ENCODE measurements around the gene PTPRZ1. TPM values are rescaled to one million over a fixed set of nuclear protein-coding genes. Genes with fewer than 3 reads are reported as not detected.

The PTPRZ1 gene
- total RNA-seq, 1 donor from 2014 or later: 0.64 TPM

GRCh38 chr7:122013065-122013464, 140.1 kb downstream of the PTPRZ1 start:
- no peaks in the 10 kb centered on the region for H3K36me3 ChIP-seq
- no peak overlapping the region for H3K27ac ChIP-seq
- TF ChIP-seq CTCF (IDR thresholded peaks at IDR 0.05): no peak
- H3K9me3 ChIP-seq: no peaks in the 10 kb centered on the region
- no peaks in the 10 kb centered on the region for H3K27me3 ChIP-seq
- no peak for DNase-seq (ENCODE audit: low spot score in 2 of 2)
- no peaks in the 10 kb centered on the region for H3K4me1 ChIP-seq
- intact Hi-C loops (cut with DNase I): no loop called here
- no peak overlapping the region for H3K4me3 ChIP-seq

- intact Hi-C loops (cut with DNase I): no loop called here
- no peak for TF ChIP-seq CTCF (IDR thresholded peaks at IDR 0.05)
- Histone ChIP-seq H3K4me1 (no peaks in the 10 kb centered on the region), H3K36me3 (no peaks in the 10 kb centered on the region), H3K9me3 (no peaks in the 10 kb centered on the region), H3K27me3 (no peaks in the 10 kb centered on the region), H3K4me3 (no peak overlapping the region), H3K27ac (no peak overlapping the region)
- no peak for DNase-seq (ENCODE audit: low spot score in 2 of 2)
Measured at GRCh38 chr7:122013630-122014029, 140.7 kb downstream of the PTPRZ1 start.

- no peak for DNase-seq (ENCODE audit: low spot score in 2 of 2)
- intact Hi-C loops (cut with DNase I): no loop called here
- no peaks in the 10 kb centered on the region for H3K36me3 ChIP-seq
- TF ChIP-seq CTCF (IDR thresholded peaks at IDR 0.05): no peak
- no peak overlapping the region for H3K4me3 ChIP-seq
- no peaks in the 10 kb centered on the region for H3K4me1 ChIP-seq
- H3K27ac ChIP-seq: no peak overlapping the region
- H3K9me3 ChIP-seq: no peaks in the 10 kb centered on the region
- no peaks in the 10 kb centered on the region for H3K27me3 ChIP-seq
Measured at GRCh38 chr7:122014697-122015096, 141.7 kb downstream of the PTPRZ1 start.

GRCh38 chr7:122018032-122018431, 145.1 kb downstream of the PTPRZ1 start:
- Histone ChIP-seq H3K4me3 (no peak overlapping the region), H3K9me3 (no peaks in the 10 kb centered on the region), H3K27me3 (no peaks in the 10 kb centered on the region), H3K27ac (no peak overlapping the region), H3K36me3 (no peaks in the 10 kb centered on the region), H3K4me1 (no peaks in the 10 kb centered on the region)
- DNase-seq (ENCODE audit: low spot score in 2 of 2): no peak
- intact Hi-C loops (cut with DNase I): no loop called here
- TF ChIP-seq CTCF (IDR thresholded peaks at IDR 0.05): no peak

GRCh38 chr7:122027058-122027457, 154.1 kb downstream of the PTPRZ1 start:
- DNase-seq (ENCODE audit: low spot score in 2 of 2): no peak

More at GRCh38 chr7:122027058-122027457, 154.1 kb downstream of the PTPRZ1 start:
- no peaks in the 10 kb centered on the region for H3K27me3 ChIP-seq
- H3K9me3 ChIP-seq: no peaks in the 10 kb centered on the region
- intact Hi-C loops (cut with DNase I): no loop called here
- no peak for TF ChIP-seq CTCF (IDR thresholded peaks at IDR 0.05)
- H3K27ac ChIP-seq: no peak overlapping the region
- H3K4me1 ChIP-seq: no peaks in the 10 kb centered on the region
- H3K36me3 ChIP-seq: no peaks in the 10 kb centered on the region
- no peak overlapping the region for H3K4me3 ChIP-seq

Measured in ascending aorta (tissue), 2 donors.